K562 (cell line): ENCODE data around the gene ALOXE3. TPM values are rescaled to one million over a fixed set of nuclear protein-coding genes. Genes with fewer than 3 reads are reported as not detected.

Experiments
- ATAC-seq: fragments of 200-7000 bp; cut with Tn5 transposase; 3 replicates; pipeline ENCODE4 v1.9.1; 2020; ENCODE audit warnings: moderate library complexity
- BruUV-seq: library from RNA; stranded (reverse); fragments of 400-500 nt; replicated peaks from 2 replicates; lab custom pipeline; 2021; lab: Mats Ljungman, UMichigan
- CTCF ChIA-PET: fragments of 300-600 bp; formaldehyde crosslinking; extraction: SDS; loops from one replicate; lab custom pipeline; 2021; ENCODE audit warnings: low intra/inter-chr PET ratio; lab: Yijun Ruan, JAX
- POLR2A ChIA-PET: fragments of 300-600, 350-650 bp; sonication (Branson Sonifier 250); formaldehyde crosslinking; extraction: SDS; loops from one replicate; lab custom pipeline; 2021; ENCODE audit warnings: antibody characterized with exemption, inconsistent platforms; lab: Yijun Ruan, JAX
- DNase-seq, 4 experiments: peaks; one replicate each; pipeline versions ENCODE4 v3.0.0 to v3.0.0-alpha.2; 2011 to 2018; ENCODE audit warnings: low spot score in 3 of 4, mixed read lengths in 3 of 4; ENCODE audit errors: extremely low read depth in 1 of 4
- FAIRE-seq: peaks from 2 replicates; lab custom pipeline; 2011; peaks lifted over from hg19 to GRCh38; lab: Jason Lieb, UNC
- H2AFZ ChIP-seq: 2 replicates; pipeline ENCODE4 v1.6.0; 2011; ENCODE audit warnings: low read depth, low read length, control low read depth, inconsistent platforms
- H3K27ac ChIP-seq: fragments of 200-600 bp; 3 replicates; pipeline ENCODE4 v1.8.0; 2011; ENCODE audit warnings: low read depth, mild to moderate bottlenecking, control low read depth, inconsistent platforms, low read length, moderate library complexity, mixed read lengths; ENCODE audit errors: extremely low read depth
- H3K27me3 ChIP-seq, 2 experiments: fragments of 300-600 bp in 1 of 2; 2 replicates in 1 of 2; 3 replicates in 1 of 2; pipeline versions ENCODE4 v1.6.0 to v1.8.0; 2011; ENCODE audit warnings: inconsistent platforms in 2 of 2, low read length in 2 of 2, mild to moderate bottlenecking in 1 of 2, mixed read lengths in 1 of 2, moderate library complexity in 1 of 2; ENCODE audit not compliant: control insufficient read depth in 2 of 2, insufficient read depth in 2 of 2
- H3K36me3 ChIP-seq: fragments of 300-600 bp; 3 replicates; pipeline ENCODE4 v1.8.0; 2011; ENCODE audit warnings: mild to moderate bottlenecking, low read length, inconsistent platforms; ENCODE audit not compliant: control insufficient read depth, insufficient read depth
- H3K4me1 ChIP-seq, 2 experiments: fragments of 200-600 bp in 1 of 2; replicated peaks in 1 of 2; 2 replicates in 1 of 2; 3 replicates in 1 of 2; pipeline versions ENCODE4 v1.5.1 to v1.8.0; 2011; ENCODE audit warnings: inconsistent platforms in 2 of 2, low read length in 2 of 2, mild to moderate bottlenecking in 1 of 2, mixed read lengths in 1 of 2, moderate library complexity in 1 of 2; ENCODE audit not compliant: control insufficient read depth in 2 of 2, insufficient read depth in 2 of 2
- H3K4me2 ChIP-seq: 2 replicates; pipeline ENCODE4 v1.6.1; 2011; ENCODE audit warnings: low read length, control low read depth, inconsistent platforms, mixed read lengths; ENCODE audit not compliant: insufficient read depth
- H3K4me3 ChIP-seq: fragments of 200-600 bp; sonication (generic), shearing (Covaris generic); 2 replicates; pipeline ENCODE4 v1.5.1; 2016; ENCODE audit warnings: control low read depth, inconsistent platforms
- H3K79me2 ChIP-seq: fragments of 200-600 bp; 3 replicates; pipeline ENCODE4 v1.8.0; 2011; ENCODE audit warnings: low read length, inconsistent platforms; ENCODE audit not compliant: control insufficient read depth, insufficient read depth
- H3K9ac ChIP-seq, 2 experiments: 2 replicates each; pipeline versions ENCODE4 v1.6.0 to v1.6.1; 2011; ENCODE audit warnings: low read depth in 2 of 2, low read length in 2 of 2, control low read depth in 1 of 2, inconsistent platforms in 1 of 2, mild to moderate bottlenecking in 1 of 2, mixed read lengths in 1 of 2; ENCODE audit not compliant: insufficient read depth in 1 of 2
- H3K9me1 ChIP-seq: one replicate; pipeline ENCODE4 v1.6.0; 2011; ENCODE audit warnings: inconsistent platforms, mild to moderate bottlenecking, low read length, moderate library complexity; ENCODE audit not compliant: control insufficient read depth, insufficient read depth
- H3K9me3 ChIP-seq: replicated peaks from 2 replicates; pipeline ENCODE4 v1.5.1; 2011; ENCODE audit warnings: low read depth, low read length, inconsistent platforms; ENCODE audit not compliant: control insufficient read depth, insufficient read depth
- H4K20me1 ChIP-seq: replicated peaks from 2 replicates; pipeline ENCODE4 v1.6.1; 2011; ENCODE audit warnings: low read length, inconsistent platforms, mixed read lengths; ENCODE audit not compliant: control insufficient read depth, insufficient read depth
- ARID1B ChIP-seq: fragments of 450-650 bp; IDR thresholded peaks from 2 replicates; pipeline ENCODE4 v1.6.1; 2016; ENCODE audit warnings: antibody characterized with exemption, mild to moderate bottlenecking, inconsistent platforms
- CSDE1 ChIP-seq, 2 experiments: fragments of 450-650 bp; IDR thresholded peaks; 2 replicates each; pipeline ENCODE4 v1.6.1; 2016; ENCODE audit warnings: mild to moderate bottlenecking in 1 of 2
- DLX4 ChIP-seq: fragments of 250-450 bp; sonication (Bioruptor Pico); IDR thresholded peaks from 2 replicates; pipeline ENCODE4 v1.6.1; 2021; ENCODE audit warnings: mild to moderate bottlenecking
- HEY1 ChIP-seq: fragments of 250-450 bp; sonication (Bioruptor Pico); IDR thresholded peaks from 2 replicates; pipeline ENCODE4 v1.5.0; 2020; ENCODE audit warnings: mild to moderate bottlenecking, moderate library complexity, borderline replicate concordance
- KHSRP ChIP-seq: fragments of 450-650 bp; IDR thresholded peaks from 2 replicates; pipeline ENCODE4 v1.6.1; 2017
- MYNN ChIP-seq, 2 experiments: sonication (generic); formaldehyde crosslinking in 1 of 2; IDR thresholded peaks; 2 replicates each; pipeline versions ENCODE4 v1.5.0 to v1.6.1; 2016 to 2020; ENCODE audit warnings: antibody characterized with exemption in 1 of 2, missing genetic modification reagents in 1 of 2
- NCOA6 ChIP-seq: fragments of 450-650 bp; IDR thresholded peaks from 2 replicates; pipeline ENCODE4 v1.6.1; 2017; ENCODE audit warnings: mild to moderate bottlenecking
- PATZ1 ChIP-seq: fragments of 250-450 bp; sonication (Bioruptor Pico); IDR thresholded peaks from 2 replicates; pipeline ENCODE4 v1.5.0; 2020; ENCODE audit warnings: mild to moderate bottlenecking, borderline replicate concordance
- RAD51 ChIP-seq: fragments of 450-650 bp; IDR thresholded peaks from 2 replicates; pipeline ENCODE4 v1.7.1; 2016; ENCODE audit warnings: low read depth, mild to moderate bottlenecking, borderline replicate concordance
- SMARCE1 ChIP-seq: fragments of 450-650 bp; IDR thresholded peaks from 2 replicates; pipeline ENCODE4 v1.7.1; 2016; ENCODE audit warnings: mild to moderate bottlenecking
- SRSF1 ChIP-seq: fragments of 200-400 bp; formaldehyde crosslinking; IDR thresholded peaks from 2 replicates; pipeline ENCODE4 v1.6.1; 2017; ENCODE audit warnings: mild to moderate bottlenecking, low read depth, low read length, moderate library complexity
- STAT5B ChIP-seq: fragments of 250-450 bp; sonication (Bioruptor Pico); IDR thresholded peaks from 2 replicates; pipeline ENCODE4 v1.8.0; 2021; ENCODE audit warnings: mild to moderate bottlenecking, inconsistent platforms
- TRIM28 ChIP-seq: fragments of 450-650 bp; IDR thresholded peaks from 2 replicates; pipeline ENCODE4 v1.6.1; 2017
- ZBTB17 ChIP-seq: fragments of 450-650 bp; formaldehyde crosslinking; IDR thresholded peaks from 2 replicates; pipeline ENCODE4 v1.4.0; 2020; ENCODE audit warnings: mild to moderate bottlenecking
- WGBS: fragments of 100-300 bp; shearing (Covaris generic); methylation state at CpG from one replicate; pipeline ENCODE4 v1.1.6; 2016; ENCODE audit warnings: low coverage, mixed read lengths; ENCODE audit not compliant: insufficient coverage; ENCODE audit errors: missing lambda C conversion rate; 5-methylcytosine and 5-hydroxymethylcytosine counted together
- in situ Hi-C: fragments of 300-500 bp; cut with MboI; formaldehyde crosslinking; loops from 4 replicates; pipeline ENCODE4 v1.15.0; 2018; ENCODE audit warnings: inconsistent platforms, mixed read lengths
- intact Hi-C: fragments of 100-400 bp; cut with micrococcal nuclease; formaldehyde crosslinking; loops from 2 replicates; pipeline ENCODE4 v1.14.2; 2022
- polyA plus RNA-seq, 8 experiments: library from polyadenylated mRNA; depleted of rRNA in 4 of 8; stranded (reverse) in 5 of 8; unstranded in 3 of 8; fragments of >200 nt; fragmentation: Nextera tagmentation in 2 of 8; fragmentation: Illumina TruSeq in 1 of 8; extraction: Ambion mirVana in 2 of 8; extraction: Trizol in 1 of 8; gene quantifications; 2 replicates each; pipeline versions ENCODE4 v1.2.1 to v1.2.3, GENCODE V29; 2011 to 2014; ENCODE audit warnings: inconsistent platforms in 1 of 8, missing spikeins in 1 of 8
- total RNA-seq, 7 experiments: library from RNA; depleted of rRNA in 6 of 7; stranded (reverse); fragments of >200 nt in 6 of 7; fragmentation: Illumina TruSeq in 2 of 7; extraction: Trizol in 2 of 7; gene quantifications; 2 replicates each; pipeline versions ENCODE4 v1.2.1 to v1.2.3, GENCODE V29; 2011 to 2021; ENCODE audit warnings: low replicate concordance in 1 of 7

The ALOXE3 gene
- total and polyA plus RNA-seq, 9 of the 15 experiments (the other 6 are each of a cell fraction or from before 2014, with no cell fraction given): 0.04 TPM; not detected in 8

- TF ChIP-seq ARID1B (peak; percentile 22; the same call in 1 of the 2 replicates), CSDE1 (IDR thresholded peaks at IDR 0.05) (no peak), RAD51 (no peak), SRSF1 (no peak), MYNN (IDR thresholded peaks at IDR 0.05) (no peak), MYNN (CRISPR knock-in tag; IDR thresholded peaks at IDR 0.05) (no peak), PATZ1 (CRISPR knock-in tag) (no peak), NCOA6 (no peak)
These were observed at the start of gene ALOXE3 (continued) for GRCh38 chr17:8117980-8118768.

GRCh38 chr17:8167526-8167925 lies 49.2 kb upstream of the ALOXE3 start:
- intact Hi-C loops: no loop called here
- no TSS peak for BruUV-seq
- CTCF ChIA-PET: no interaction called here

More at GRCh38 chr17:8167526-8167925, 49.2 kb upstream of the ALOXE3 start:
- ATAC-seq (no peak), FAIRE-seq (no peak)
- H3K4me3 ChIP-seq: no peak overlapping the region
- 33% methylated on average over 3 of the region's 3 CpGs for WGBS
- H3K36me3 ChIP-seq: no peaks in the 10 kb centered on the region
- TF ChIP-seq STAT5B (CRISPR knock-in tag) (no peak), TRIM28 (no peak), KHSRP (no peak), SMARCE1 (no peak), HEY1 (CRISPR knock-in tag) (no peak), DLX4 (CRISPR knock-in tag) (no peak), ZBTB17 (CRISPR knock-in tag) (no peak)
- TF ChIP-seq, all 486 proteins: peak for 0
- no peaks in the 10 kb centered on the region for H3K27me3 ChIP-seq
- no peak for DNase-seq
- in situ Hi-C loops: no loop called here
- H3K27ac ChIP-seq: no peak overlapping the region
- H3K4me2 ChIP-seq: no peak overlapping the region
- H3K4me1 ChIP-seq: peaks cover 17 to 45% of the 10 kb centered on the region in 2 experiments
- H3K9me3 ChIP-seq: no peaks in the 10 kb centered on the region
- no peak overlapping the region for H3K9ac ChIP-seq
- H3K79me2 ChIP-seq: peaks cover 2% of the 10 kb centered on the region
- no peak overlapping the region for H2AFZ ChIP-seq
- POLR2A ChIA-PET: interaction anchor here (1.2 kb wide), 1 partner anchor 9 kb away, joined by 4 read pairs; no protein-coding TSS in a partner anchor
- no peaks in the 10 kb centered on the region for H4K20me1 ChIP-seq
- H3K9me1 ChIP-seq: no peaks in the 10 kb centered on the region
